Large intestine (tissue), 3 donors: ENCODE measurements around the gene SRP9. TPM values are rescaled to one million over a fixed set of nuclear protein-coding genes. Genes with fewer than 3 reads are reported as not detected.

ENCODE experiments used
- DNase-seq, 2 donors: peaks; one replicate each; pipeline versions ENCODE4 v3.0.0 to v3.0.0-alpha.2; 2013
- H3K27ac ChIP-seq: one replicate; pipeline ENCODE4 v1.5.1; 2013; ENCODE audit warnings: low read length
- H3K27me3 ChIP-seq: 2 replicates; pipeline ENCODE4 v1.6.1; 2013; ENCODE audit warnings: low read length; ENCODE audit not compliant: control insufficient read depth, insufficient read depth
- H3K36me3 ChIP-seq: 2 replicates; pipeline ENCODE4 v1.6.1; 2013; ENCODE audit warnings: low read length; ENCODE audit not compliant: control insufficient read depth, insufficient read depth
- H3K4me1 ChIP-seq: one replicate; pipeline ENCODE4 v1.6.1; 2013; ENCODE audit warnings: low read length; ENCODE audit not compliant: control insufficient read depth, insufficient read depth
- H3K4me3 ChIP-seq: one replicate; pipeline ENCODE4 v1.5.1; 2013; ENCODE audit warnings: low read length
- H3K9me3 ChIP-seq: one replicate; pipeline ENCODE4 v1.6.1; 2013; ENCODE audit warnings: mild to moderate bottlenecking, low read depth, low read length, moderate library complexity; ENCODE audit not compliant: control insufficient read depth
- WGBS: methylation state at CpG from one replicate; pipeline ENCODE4 v1.1.5; 2013; ENCODE audit warnings: low lambda C conversion rate; ENCODE audit not compliant: insufficient coverage; 5-methylcytosine and 5-hydroxymethylcytosine counted together
- polyA plus RNA-seq: library from polyadenylated mRNA; unstranded; fragments of 120-200 nt; gene quantifications from one replicate; pipeline ENCODE4 v1.2.1, GENCODE V29; 2013

Gene SRP9
- polyA plus RNA-seq, 1 donor = 304 TPM

DNA sequence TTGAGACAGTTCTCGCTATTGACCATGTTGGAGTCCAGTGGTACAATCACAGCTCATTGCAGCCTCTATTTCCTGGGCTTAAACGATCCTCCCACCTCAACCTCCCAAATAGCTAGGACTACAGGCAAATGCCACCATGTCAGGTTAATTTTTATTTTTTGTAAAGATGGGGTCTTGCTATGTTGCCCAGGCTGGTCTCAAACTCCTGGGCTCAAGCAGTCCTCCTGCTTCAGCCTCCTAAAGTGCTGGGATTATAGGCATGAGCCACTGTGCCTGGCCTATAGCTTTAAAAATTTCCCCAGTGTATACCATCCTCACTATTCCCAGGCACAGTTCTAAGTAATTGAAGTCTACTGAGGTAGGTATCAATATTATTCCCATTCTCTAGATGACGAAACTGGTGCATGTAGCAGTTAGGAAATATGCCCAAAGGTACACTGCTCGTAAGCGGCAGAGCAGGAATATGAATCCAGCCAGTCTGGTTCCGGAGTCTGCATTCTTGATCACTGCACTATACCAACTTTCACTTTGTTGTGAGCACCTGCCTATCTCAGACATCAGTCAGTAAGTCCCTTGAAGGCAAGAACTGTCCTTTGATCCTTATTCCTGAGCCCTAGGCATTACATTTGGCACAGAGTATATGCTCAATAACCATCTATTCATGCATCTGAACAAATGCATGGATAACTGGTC lies 11.5 kb upstream of the SRP9 start:
- Histone ChIP-seq H3K36me3 (no peaks in the 10 kb centered on the region), H3K27ac (no peak overlapping the region), H3K9me3 (no peaks in the 10 kb centered on the region), H3K4me3 (no peak overlapping the region), H3K4me1 (peaks cover 2% of the 10 kb centered on the region), H3K27me3 (no peaks in the 10 kb centered on the region)
- no peak for DNase-seq
- no CpG with 5 or more reads among the region's 6 CpGs for WGBS

DNA sequence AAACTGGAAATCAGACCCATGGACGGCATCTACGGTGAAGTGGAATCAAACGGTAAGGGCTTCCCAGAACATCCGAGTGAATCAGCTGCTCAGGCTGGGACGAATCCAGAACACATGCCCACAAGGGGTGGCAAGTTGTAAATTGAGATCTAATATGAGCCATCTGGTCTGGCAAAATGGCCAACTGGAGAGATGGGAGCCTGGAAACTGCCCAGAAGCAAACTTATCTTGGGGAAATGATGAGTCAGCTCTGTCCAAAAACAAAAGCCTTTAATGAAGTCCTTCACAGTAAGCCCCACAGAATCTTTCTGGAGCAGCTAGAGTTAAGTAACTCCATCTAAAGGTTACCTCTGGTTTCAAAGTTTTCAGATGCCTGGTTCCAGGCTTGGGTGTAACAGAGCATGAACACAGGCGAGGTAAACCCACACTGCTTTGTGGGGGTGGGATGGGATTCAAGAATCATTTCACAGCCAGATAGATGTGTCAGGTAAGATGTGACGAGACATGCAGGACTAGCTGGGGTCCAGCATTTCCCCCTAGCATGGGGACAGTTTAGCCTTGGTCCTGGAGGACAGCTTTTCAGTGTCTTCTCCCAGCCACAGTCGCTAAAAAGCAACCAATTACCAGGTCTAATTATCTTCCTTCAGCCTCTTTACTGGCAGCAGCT lies 10.5 kb upstream of the SRP9 start:
- no peak for DNase-seq
- H3K4me3 ChIP-seq = no peak overlapping the region
- H3K9me3 ChIP-seq = no peaks in the 10 kb centered on the region
- no peak overlapping the region for H3K27ac ChIP-seq
- no peaks in the 10 kb centered on the region for H3K36me3 ChIP-seq
- H3K27me3 ChIP-seq = no peaks in the 10 kb centered on the region
- WGBS = no CpG with 5 or more reads among the region's 8 CpGs
- H3K4me1 ChIP-seq = peaks cover 5% of the 10 kb centered on the region

DNA sequence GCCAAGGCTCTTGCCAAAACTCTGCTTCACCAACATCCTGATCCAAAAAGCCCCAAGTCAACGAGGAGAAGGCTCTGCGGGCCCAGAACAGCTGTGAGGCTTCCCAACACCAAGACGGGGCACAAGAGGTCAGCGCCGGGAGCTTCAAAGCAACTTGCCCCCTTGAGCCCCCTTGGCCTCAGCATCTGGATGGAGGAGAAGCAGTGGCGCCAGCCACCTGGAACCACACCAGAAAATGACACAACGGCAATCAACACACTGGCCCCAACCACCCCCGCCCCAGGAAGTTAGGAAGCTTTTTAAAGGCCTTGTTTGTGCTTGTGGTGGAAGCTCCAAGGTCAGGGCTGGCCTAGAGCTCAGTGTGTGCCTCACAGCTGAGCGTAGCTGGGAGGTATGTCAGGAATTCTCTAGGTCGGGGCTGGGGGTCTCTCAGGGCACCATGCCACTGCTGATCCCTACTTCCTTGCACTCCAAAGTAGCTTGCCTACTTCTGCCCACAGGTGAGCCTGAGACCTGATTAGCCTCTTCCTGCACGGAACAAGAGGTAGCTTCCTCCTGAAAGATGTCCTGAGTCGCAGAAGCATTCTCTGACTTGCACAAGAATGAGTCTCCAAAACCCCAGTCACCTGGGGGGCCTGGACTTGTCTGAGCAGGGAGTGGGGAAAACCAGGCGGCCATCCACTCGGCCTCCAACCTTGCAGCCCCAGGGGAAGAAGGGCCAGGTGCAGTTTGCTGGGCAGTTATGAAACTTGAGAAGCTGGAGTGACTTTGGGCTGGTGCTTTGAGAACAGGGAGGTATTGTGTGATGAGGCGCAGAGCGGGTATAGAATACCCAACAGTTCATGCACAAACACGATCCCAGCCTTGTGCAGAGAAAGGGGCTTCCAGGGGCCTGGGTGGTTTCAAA lies 9.7 kb upstream of the SRP9 start:
- no peak overlapping the region for H3K27ac ChIP-seq
- no peaks in the 10 kb centered on the region for H3K27me3 ChIP-seq
- H3K9me3 ChIP-seq = no peaks in the 10 kb centered on the region
- H3K36me3 ChIP-seq = no peaks in the 10 kb centered on the region
- H3K4me3 ChIP-seq = no peak overlapping the region
- H3K4me1 ChIP-seq = peaks cover 7% of the 10 kb centered on the region
- WGBS = no CpG with 5 or more reads among the region's 17 CpGs
- DNase-seq = no peak

DNA sequence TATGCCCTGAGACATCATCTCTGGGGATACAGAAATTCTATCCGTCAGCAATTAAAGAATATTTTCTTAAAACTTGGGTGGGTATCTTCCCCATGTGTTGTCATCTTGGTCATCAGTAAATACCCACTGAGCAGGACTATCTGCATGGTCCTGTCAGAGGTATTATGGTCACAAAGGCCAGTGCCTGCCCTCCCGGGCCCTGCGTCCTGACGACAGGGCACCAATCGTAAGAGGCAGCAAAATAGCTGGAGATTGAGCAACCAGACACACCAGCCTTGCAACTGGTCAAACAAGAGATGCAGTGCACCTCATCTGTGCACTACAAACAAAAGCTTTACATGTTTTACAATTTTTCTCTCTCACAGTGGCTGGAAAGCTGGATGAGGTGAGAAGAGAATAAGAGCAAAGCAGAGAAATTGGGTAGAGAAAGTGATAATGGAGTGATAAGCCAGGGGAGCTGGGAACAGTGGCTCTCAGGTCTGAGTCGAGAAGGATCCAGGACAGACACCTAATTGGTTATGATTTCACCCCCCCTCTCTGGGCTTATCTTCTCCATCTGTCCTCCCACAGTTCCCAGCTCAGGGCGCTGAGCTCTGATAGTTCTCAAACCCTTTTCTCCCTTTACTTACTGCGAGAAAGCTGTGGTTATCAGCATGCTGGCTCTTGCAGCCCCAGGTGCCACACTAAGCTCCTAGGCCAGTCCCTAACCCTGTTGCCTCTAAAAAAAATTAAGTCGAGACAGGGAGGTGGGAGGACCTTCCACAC lies 8.8 kb upstream of the SRP9 start:
- WGBS = no CpG with 5 or more reads among the region's 9 CpGs
- H3K36me3 ChIP-seq = no peaks in the 10 kb centered on the region
- H3K27ac ChIP-seq = no peak overlapping the region
- peaks cover 9% of the 10 kb centered on the region for H3K4me1 ChIP-seq
- no peak for DNase-seq
- H3K9me3 ChIP-seq = no peaks in the 10 kb centered on the region
- no peaks in the 10 kb centered on the region for H3K27me3 ChIP-seq
- no peak overlapping the region for H3K4me3 ChIP-seq

DNA sequence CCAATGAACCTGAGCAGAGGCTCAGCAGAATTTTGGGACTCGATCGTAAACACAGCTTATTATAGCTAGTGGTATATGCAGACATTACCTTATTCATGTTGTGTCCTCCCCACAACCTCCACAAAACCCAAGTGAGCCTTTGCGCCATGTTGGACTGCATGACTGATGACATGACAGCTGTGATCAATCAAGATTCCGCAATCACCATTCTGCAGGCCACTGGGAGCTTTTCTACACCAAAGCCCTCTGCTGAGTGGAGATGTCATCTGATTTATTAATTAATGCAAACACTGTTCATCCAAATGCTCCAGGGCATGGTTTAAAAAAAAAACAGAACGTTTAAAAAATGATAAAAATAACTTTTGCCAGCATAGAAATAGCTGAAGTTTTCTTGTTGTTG lies 7.9 kb upstream of the SRP9 start:
- Histone ChIP-seq H3K36me3 (no peaks in the 10 kb centered on the region), H3K4me1 (peaks cover 9% of the 10 kb centered on the region), H3K9me3 (no peaks in the 10 kb centered on the region), H3K4me3 (no peak overlapping the region), H3K27ac (no peak overlapping the region), H3K27me3 (no peaks in the 10 kb centered on the region)
- WGBS = no CpG with 5 or more reads among the region's 5 CpGs
- DNase-seq = no peak

DNA sequence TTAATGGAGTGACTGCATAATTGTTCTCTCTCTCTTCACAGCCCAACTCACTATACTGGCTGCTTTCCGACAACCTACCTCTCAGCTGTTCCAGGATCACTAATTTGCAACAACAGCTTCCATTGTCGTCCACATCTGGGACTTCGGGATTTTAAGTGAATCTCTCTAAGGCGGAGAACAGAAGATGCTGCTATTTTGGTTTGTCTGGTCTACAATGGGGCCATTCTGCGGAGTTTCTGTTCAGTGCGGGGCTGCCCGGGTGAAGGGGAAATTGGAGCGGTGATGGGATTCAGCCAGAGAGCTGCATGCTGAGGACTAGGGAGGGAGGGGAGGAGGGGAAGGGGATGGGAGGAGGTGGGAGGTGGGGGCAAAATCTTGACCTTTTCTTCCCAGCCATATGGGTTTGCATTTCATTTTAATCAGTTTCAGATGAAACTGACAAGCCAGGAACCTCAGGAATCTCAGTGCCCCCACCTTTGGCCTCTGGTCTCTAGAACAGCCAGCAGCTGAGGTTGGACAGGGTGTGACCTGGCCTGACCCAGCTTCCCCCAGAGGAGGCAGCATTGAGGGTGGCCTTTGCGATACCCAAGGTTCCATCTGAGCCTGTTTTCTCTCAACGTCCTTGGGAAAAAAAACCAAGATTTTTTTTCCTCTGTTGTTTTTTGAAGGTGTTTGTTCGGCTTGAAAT lies 6.9 kb upstream of the SRP9 start:
- 60% methylated on average over 1 of the region's 11 CpGs for WGBS
- Histone ChIP-seq H3K27ac (no peak overlapping the region), H3K36me3 (no peaks in the 10 kb centered on the region), H3K4me1 (peaks cover 9% of the 10 kb centered on the region), H3K4me3 (no peak overlapping the region), H3K9me3 (no peaks in the 10 kb centered on the region), H3K27me3 (no peaks in the 10 kb centered on the region)
- DNase-seq = no peak

DNA sequence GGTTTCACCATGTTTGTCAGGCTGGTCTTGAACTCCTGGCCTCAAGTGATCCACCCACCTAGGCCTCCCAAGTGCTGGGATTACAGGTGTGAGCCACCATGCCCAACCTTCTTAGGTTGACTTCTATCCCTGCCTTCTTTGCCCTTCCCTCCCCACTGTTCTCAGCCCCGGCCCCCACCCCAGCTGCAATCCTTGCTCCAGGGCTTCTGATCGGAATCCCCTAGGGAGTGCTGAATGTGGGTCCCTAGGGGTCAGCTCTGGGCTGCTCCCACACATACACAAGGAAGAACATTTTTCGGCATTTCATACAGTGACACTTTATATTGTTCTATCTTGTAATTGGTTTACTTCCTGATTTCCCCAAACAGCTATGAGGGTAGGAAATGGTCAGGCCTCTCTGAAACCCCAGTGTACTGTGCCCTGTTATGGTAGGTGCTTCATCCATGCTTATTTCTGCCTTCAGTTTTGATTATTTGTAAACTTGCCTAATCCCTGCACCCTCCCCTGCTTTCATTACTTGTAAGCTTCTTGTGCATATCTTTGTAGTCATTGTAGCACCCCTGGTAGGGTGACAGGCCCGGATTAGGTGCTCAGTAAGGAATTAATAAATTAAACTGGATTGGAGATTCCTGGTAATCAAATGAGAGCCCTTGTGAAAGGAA lies 5.8 kb upstream of the SRP9 start:
- no peaks in the 10 kb centered on the region for H3K27me3 ChIP-seq
- WGBS = 92% methylated on average over 2 of the region's 4 CpGs

DNA sequence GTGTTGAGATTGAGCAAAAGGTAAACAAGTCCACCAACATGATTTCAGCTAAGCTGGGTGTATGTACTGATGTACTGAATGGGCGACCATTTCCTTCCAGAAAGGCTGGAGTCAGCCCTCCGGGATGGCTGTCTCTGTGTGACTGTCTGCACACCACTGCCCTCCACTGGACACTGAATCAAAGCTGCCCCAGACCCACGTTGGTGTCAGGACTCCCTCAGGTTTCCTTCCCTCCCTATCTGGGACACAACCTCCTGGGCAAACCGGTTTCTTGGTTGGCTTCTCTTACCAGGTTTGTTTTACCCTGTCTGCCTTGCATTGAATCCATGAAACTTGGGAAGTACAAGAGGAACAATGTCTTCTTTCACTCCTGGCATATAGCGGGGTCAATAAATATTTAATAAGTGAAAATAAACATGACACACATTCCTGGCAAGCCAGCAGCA lies 5.3 kb upstream of the SRP9 start:
- no peak overlapping the region for H3K4me3 ChIP-seq
- peak; percentile 84 to 88 for DNase-seq
- H3K36me3 ChIP-seq = no peaks in the 10 kb centered on the region
- no CpG with 5 or more reads among the region's 5 CpGs for WGBS
- peaks cover 9% of the 10 kb centered on the region for H3K4me1 ChIP-seq
- H3K27me3 ChIP-seq = no peaks in the 10 kb centered on the region
- H3K9me3 ChIP-seq = no peaks in the 10 kb centered on the region
- no peak overlapping the region for H3K27ac ChIP-seq

More for the DNA sequence above, 5.8 kb upstream of the SRP9 start:
- H3K4me3 ChIP-seq = no peak overlapping the region
- peak overlapping the region; percentile 6 for H3K27ac ChIP-seq
- no peak for DNase-seq
- H3K9me3 ChIP-seq = no peaks in the 10 kb centered on the region
- H3K36me3 ChIP-seq = no peaks in the 10 kb centered on the region
- peaks cover 9% of the 10 kb centered on the region for H3K4me1 ChIP-seq

DNA sequence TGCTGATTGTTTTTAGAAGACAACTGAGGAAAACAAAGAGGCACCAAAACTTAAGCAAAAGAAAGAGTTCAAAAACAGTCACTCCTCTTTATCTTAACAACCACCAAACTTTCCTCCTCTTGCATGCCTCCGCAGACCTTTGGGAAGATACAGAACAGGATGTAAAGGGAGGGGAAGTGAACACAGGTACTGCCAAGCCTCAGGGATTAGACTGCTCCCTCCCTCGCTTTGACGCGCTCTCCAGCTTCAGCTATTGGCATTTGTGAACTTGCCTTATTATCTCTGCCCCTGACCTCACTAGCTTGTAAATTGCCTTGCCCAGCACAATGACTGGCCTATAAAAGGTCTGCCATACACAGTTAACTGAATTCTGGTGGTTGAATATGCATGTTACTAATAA lies 4.8 kb upstream of the SRP9 start:
- H3K4me3 ChIP-seq = no peak overlapping the region
- H3K27ac ChIP-seq = no peak overlapping the region
- WGBS = no CpG with 5 or more reads among the region's 4 CpGs
- H3K36me3 ChIP-seq = no peaks in the 10 kb centered on the region
- peak in 1 of 2 donors; percentile 34 for DNase-seq
- H3K4me1 ChIP-seq = peaks cover 7% of the 10 kb centered on the region
- no peaks in the 10 kb centered on the region for H3K9me3 ChIP-seq
- H3K27me3 ChIP-seq = no peaks in the 10 kb centered on the region
